OCI-LY3 (cell line): Measurements from ENCODE around the gene NDRG3.

ENCODE experiments used
- CTCF ChIP-seq: fragments of 200-600, 300-600 bp; sonication (generic); IDR thresholded peaks from 2 replicates; pipeline ENCODE4 v1.5.1; 2014; ENCODE audit warnings: antibody characterized with exemption, low read length, low read depth
- EZH2phosphoT487 ChIP-seq: fragments of 200-600 bp; shearing (Covaris generic); IDR thresholded peaks from 2 replicates; pipeline ENCODE4 v1.6.1; 2018; ENCODE audit warnings: antibody characterized with exemption, mixed run types, low read depth

- no peak for TF ChIP-seq CTCF
- TF ChIP-seq EZH2phosphoT487, result no peak
Observed at GRCh38 chr20:36785308-36785707, 39.4 kb upstream of the NDRG3 start.
